WTC11 (cell line): ENCODE results near the gene BRPF1. TPM values are rescaled to one million over a fixed set of nuclear protein-coding genes. Genes with fewer than 3 reads are reported as not detected.

ENCODE experiments used
- ATAC-seq: fragments of 200-7000 bp; cut with Tn5 transposase; 2 replicates; pipeline ENCODE4 v1.10.0; 2021; ENCODE audit warnings: mild to moderate bottlenecking, moderate library complexity
- CTCF ChIA-PET: fragments of 300-600 bp; sonication (Branson Sonifier 250); formaldehyde crosslinking; loops from one replicate; lab custom pipeline; 2021; ENCODE audit warnings: antibody characterized with exemption; lab: Charles Lee
- POLR2A ChIA-PET: fragments of 350-600 bp; sonication (Branson Sonifier 250); formaldehyde crosslinking; loops from one replicate; lab custom pipeline; 2021; ENCODE audit warnings: antibody characterized with exemption; lab: Charles Lee
- DNase-seq: peaks from one replicate; pipeline ENCODE4 v3.0.0; 2021; ENCODE audit warnings: low spot score
- H3K27ac Mint-ChIP-seq: 2 replicates; pipeline ENCODE4 v1.8.0; 2021; ENCODE audit warnings: mixed read lengths
- H3K27me3 Mint-ChIP-seq: 2 replicates; pipeline ENCODE4 v1.8.0; 2021; ENCODE audit warnings: low read depth, mild to moderate bottlenecking, moderate library complexity, mixed read lengths
- H3K36me3 Mint-ChIP-seq: 2 replicates; pipeline ENCODE4 v1.8.0; 2021; ENCODE audit warnings: mixed read lengths
- H3K4me1 Mint-ChIP-seq: 2 replicates; pipeline ENCODE4 v1.8.0; 2022; ENCODE audit warnings: mixed read lengths
- H3K4me3 Mint-ChIP-seq: 2 replicates; pipeline ENCODE4 v1.8.0; 2021; ENCODE audit warnings: mild to moderate bottlenecking, moderate library complexity, mixed read lengths
- H3K9me3 Mint-ChIP-seq: 2 replicates; pipeline ENCODE4 v1.8.0; 2021; ENCODE audit warnings: mixed read lengths
- ATF1 ChIP-seq: sonication (generic); formaldehyde crosslinking; IDR thresholded peaks from 2 replicates; pipeline ENCODE4 v1.8.1; 2023; ENCODE audit warnings: mild to moderate bottlenecking, moderate library complexity, missing genetic modification reagents
- CREM ChIP-seq: sonication (generic); formaldehyde crosslinking; IDR thresholded peaks from 2 replicates; pipeline ENCODE4 v1.8.1; 2022; ENCODE audit warnings: mild to moderate bottlenecking, missing genetic modification reagents, moderate library complexity
- ELF4 ChIP-seq: sonication (generic); formaldehyde crosslinking; IDR thresholded peaks from 2 replicates; pipeline ENCODE4 v1.8.1; 2022; ENCODE audit warnings: low read depth, mild to moderate bottlenecking, moderate library complexity, missing genetic modification reagents
- FOXP1 ChIP-seq: sonication (generic); formaldehyde crosslinking; IDR thresholded peaks from 2 replicates; pipeline ENCODE4 v1.8.0; 2022; ENCODE audit warnings: missing genetic modification reagents, mild to moderate bottlenecking, moderate library complexity, borderline replicate concordance
- GABPB1 ChIP-seq: sonication (generic); formaldehyde crosslinking; IDR thresholded peaks from 2 replicates; pipeline ENCODE4 v1.8.1; 2023; ENCODE audit warnings: mild to moderate bottlenecking, missing genetic modification reagents
- GRHL2 ChIP-seq: fragments of 250-450 bp; sonication (Bioruptor Pico); IDR thresholded peaks from 2 replicates; pipeline ENCODE4 v1.8.0; 2022; ENCODE audit warnings: mild to moderate bottlenecking, moderate library complexity; ENCODE audit not compliant: insufficient replicate concordance, severe bottlenecking
- JAZF1 ChIP-seq: fragments of 250-450 bp; sonication (Bioruptor Pico); IDR thresholded peaks from 2 replicates; pipeline ENCODE4 v1.9.0; 2021; ENCODE audit warnings: moderate library complexity, mild to moderate bottlenecking, inconsistent platforms
- KAT7 ChIP-seq: sonication (generic); formaldehyde crosslinking; IDR thresholded peaks from 2 replicates; pipeline ENCODE4 v1.8.1; 2023; ENCODE audit warnings: missing genetic modification reagents, mild to moderate bottlenecking, borderline replicate concordance
- PRRX2 ChIP-seq: fragments of 250-450 bp; sonication (Bioruptor Pico); IDR thresholded peaks from 2 replicates; pipeline ENCODE4 v1.8.0; 2021; ENCODE audit warnings: mild to moderate bottlenecking
- TCF7 ChIP-seq: sonication (generic); formaldehyde crosslinking; IDR thresholded peaks from 2 replicates; pipeline ENCODE4 v1.8.0; 2022; ENCODE audit warnings: mild to moderate bottlenecking, low read depth, missing genetic modification reagents, moderate library complexity
- ZNF121 ChIP-seq: sonication (generic); formaldehyde crosslinking; IDR thresholded peaks from 2 replicates; pipeline ENCODE4 v1.8.0; 2023; ENCODE audit warnings: missing genetic modification reagents
- ZNF423 ChIP-seq: fragments of 250-450 bp; sonication (Bioruptor Pico); IDR thresholded peaks from 2 replicates; pipeline ENCODE4 v2.1.2; 2022; ENCODE audit warnings: mild to moderate bottlenecking, moderate library complexity
- ZNF671 ChIP-seq: fragments of 250-450 bp; sonication (Bioruptor Pico); IDR thresholded peaks from 2 replicates; pipeline ENCODE4 v1.8.0; 2021; ENCODE audit warnings: mild to moderate bottlenecking
- total RNA-seq: library from RNA; stranded (reverse); gene quantifications from 3 replicates; pipeline ENCODE4 v1.2.3, GENCODE V29; 2021
- TF ChIP-seq, protein P1 (sequence below): sonication (generic); formaldehyde crosslinking; IDR thresholded peaks from 2 replicates; pipeline ENCODE4 v1.8.1; 2022; ENCODE audit warnings: mild to moderate bottlenecking, missing genetic modification reagents, moderate library complexity, borderline replicate concordance
- TF ChIP-seq, protein P2 (sequence below): fragments of 200-600 bp; IDR thresholded peaks from 2 replicates; pipeline ENCODE4 v1.8.0; 2022; ENCODE audit warnings: antibody characterized with exemption
- TF ChIP-seq, protein P3 (sequence below): sonication (generic); formaldehyde crosslinking; IDR thresholded peaks from 2 replicates; pipeline ENCODE4 v1.8.1; 2023; ENCODE audit warnings: mild to moderate bottlenecking, missing genetic modification reagents
- TF ChIP-seq, protein P4 (sequence below): sonication (generic); formaldehyde crosslinking; IDR thresholded peaks from 2 replicates; pipeline ENCODE4 v1.8.1; 2022; ENCODE audit warnings: low read depth, mild to moderate bottlenecking, moderate library complexity, missing genetic modification reagents, borderline replicate concordance
- TF ChIP-seq, protein P5 (sequence below): sonication (generic); formaldehyde crosslinking; IDR thresholded peaks from 2 replicates; pipeline ENCODE4 v1.8.1; 2022; ENCODE audit warnings: low read depth, missing genetic modification reagents, borderline replicate concordance
- TF ChIP-seq, protein P6 (sequence below): sonication (generic); formaldehyde crosslinking; IDR thresholded peaks from 2 replicates; pipeline ENCODE4 v1.8.0; 2022; ENCODE audit warnings: mild to moderate bottlenecking, missing genetic modification reagents

Gene BRPF1
- total RNA-seq, 1 experiment from 2014 or later: 22.8 TPM

DNA sequence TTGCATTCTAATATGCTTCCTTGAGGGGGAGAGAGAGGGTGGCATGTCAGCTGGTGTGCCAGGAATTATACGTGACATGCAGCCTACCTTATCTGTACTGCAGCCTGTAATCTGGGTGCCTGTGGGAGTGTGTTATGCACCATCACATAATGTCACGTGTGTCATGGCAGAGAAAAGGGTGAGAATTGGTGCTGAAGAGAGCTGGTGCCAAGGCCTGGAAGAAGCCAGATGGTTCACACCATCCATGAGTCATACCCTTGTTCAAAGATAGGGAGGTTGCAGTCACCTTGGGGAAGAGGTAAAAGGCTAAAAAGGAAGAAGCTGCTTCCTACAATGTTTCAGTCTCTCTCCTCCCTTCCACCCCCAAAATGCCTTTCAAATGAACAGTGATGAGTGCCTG lies 5.3 kb downstream of the BRPF1 start:
- ChIA-PET CTCF (interaction anchor here (1.0 kb wide), 2 partner anchors 10 to 233 kb away, joined by 3 to 4 read pairs; no protein-coding TSS in a partner anchor), POLR2A (interaction anchor here (0.5 kb wide), 1 partner anchor 418 kb away, joined by 3 read pairs; no protein-coding TSS in a partner anchor)
- H3K36me3 Mint-ChIP-seq: peaks cover 64% of the 10 kb centered on the region
- H3K9me3 Mint-ChIP-seq: no peaks in the 10 kb centered on the region
- ATAC-seq: no peak
- H3K4me1 Mint-ChIP-seq: peaks cover 11% of the 10 kb centered on the region
- TF ChIP-seq ELF4 (no peak), JAZF1 (CRISPR knock-in tag) (no peak), ATF1 (CRISPR knock-in tag) (no peak), KAT7 (CRISPR knock-in tag) (no peak), ZNF423 (CRISPR knock-in tag) (no peak), ZNF671 (CRISPR knock-in tag) (no peak), TCF7 (CRISPR knock-in tag) (no peak), FOXP1 (CRISPR knock-in tag) (no peak), CREM (CRISPR knock-in tag) (no peak)
- TF ChIP-seq, protein P1, sequence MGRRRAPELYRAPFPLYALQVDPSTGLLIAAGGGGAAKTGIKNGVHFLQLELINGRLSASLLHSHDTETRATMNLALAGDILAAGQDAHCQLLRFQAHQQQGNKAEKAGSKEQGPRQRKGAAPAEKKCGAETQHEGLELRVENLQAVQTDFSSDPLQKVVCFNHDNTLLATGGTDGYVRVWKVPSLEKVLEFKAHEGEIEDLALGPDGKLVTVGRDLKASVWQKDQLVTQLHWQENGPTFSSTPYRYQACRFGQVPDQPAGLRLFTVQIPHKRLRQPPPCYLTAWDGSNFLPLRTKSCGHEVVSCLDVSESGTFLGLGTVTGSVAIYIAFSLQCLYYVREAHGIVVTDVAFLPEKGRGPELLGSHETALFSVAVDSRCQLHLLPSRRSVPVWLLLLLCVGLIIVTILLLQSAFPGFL (CRISPR knock-in tag): no peak
- TF ChIP-seq, protein P2, sequence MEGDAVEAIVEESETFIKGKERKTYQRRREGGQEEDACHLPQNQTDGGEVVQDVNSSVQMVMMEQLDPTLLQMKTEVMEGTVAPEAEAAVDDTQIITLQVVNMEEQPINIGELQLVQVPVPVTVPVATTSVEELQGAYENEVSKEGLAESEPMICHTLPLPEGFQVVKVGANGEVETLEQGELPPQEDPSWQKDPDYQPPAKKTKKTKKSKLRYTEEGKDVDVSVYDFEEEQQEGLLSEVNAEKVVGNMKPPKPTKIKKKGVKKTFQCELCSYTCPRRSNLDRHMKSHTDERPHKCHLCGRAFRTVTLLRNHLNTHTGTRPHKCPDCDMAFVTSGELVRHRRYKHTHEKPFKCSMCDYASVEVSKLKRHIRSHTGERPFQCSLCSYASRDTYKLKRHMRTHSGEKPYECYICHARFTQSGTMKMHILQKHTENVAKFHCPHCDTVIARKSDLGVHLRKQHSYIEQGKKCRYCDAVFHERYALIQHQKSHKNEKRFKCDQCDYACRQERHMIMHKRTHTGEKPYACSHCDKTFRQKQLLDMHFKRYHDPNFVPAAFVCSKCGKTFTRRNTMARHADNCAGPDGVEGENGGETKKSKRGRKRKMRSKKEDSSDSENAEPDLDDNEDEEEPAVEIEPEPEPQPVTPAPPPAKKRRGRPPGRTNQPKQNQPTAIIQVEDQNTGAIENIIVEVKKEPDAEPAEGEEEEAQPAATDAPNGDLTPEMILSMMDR: no peak
- TF ChIP-seq, protein P3, sequence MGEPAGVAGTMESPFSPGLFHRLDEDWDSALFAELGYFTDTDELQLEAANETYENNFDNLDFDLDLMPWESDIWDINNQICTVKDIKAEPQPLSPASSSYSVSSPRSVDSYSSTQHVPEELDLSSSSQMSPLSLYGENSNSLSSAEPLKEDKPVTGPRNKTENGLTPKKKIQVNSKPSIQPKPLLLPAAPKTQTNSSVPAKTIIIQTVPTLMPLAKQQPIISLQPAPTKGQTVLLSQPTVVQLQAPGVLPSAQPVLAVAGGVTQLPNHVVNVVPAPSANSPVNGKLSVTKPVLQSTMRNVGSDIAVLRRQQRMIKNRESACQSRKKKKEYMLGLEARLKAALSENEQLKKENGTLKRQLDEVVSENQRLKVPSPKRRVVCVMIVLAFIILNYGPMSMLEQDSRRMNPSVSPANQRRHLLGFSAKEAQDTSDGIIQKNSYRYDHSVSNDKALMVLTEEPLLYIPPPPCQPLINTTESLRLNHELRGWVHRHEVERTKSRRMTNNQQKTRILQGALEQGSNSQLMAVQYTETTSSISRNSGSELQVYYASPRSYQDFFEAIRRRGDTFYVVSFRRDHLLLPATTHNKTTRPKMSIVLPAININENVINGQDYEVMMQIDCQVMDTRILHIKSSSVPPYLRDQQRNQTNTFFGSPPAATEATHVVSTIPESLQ: no peak
- no peak overlapping the region for H3K27ac Mint-ChIP-seq
- no peak overlapping the region for H3K4me3 Mint-ChIP-seq
- no peaks in the 10 kb centered on the region for H3K27me3 Mint-ChIP-seq
- DNase-seq: no peak

DNA sequence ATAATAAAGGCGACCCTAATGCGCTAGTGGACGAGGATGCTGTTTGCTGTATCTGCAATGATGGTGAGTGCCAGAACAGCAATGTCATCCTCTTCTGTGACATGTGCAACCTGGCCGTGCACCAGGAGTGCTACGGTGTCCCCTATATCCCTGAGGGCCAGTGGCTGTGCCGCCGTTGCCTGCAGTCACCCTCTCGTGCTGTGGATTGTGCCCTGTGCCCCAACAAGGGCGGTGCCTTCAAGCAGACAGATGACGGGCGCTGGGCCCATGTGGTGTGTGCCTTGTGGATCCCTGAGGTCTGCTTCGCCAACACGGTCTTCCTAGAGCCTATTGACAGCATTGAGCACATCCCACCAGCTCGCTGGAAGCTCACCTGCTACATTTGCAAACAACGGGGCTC lies 7.6 kb downstream of the BRPF1 start:
- DNase-seq: no peak
- POLR2A ChIA-PET: no interaction called here
- peaks cover 82% of the 10 kb centered on the region for H3K36me3 Mint-ChIP-seq

More for the DNA sequence above, 7.6 kb downstream of the BRPF1 start:
- CTCF ChIA-PET: interaction anchor here (0.9 kb wide), 1 partner anchor 12 kb away, joined by 3 read pairs; no protein-coding TSS in a partner anchor
- Mint-ChIP-seq H3K4me3 (no peak overlapping the region), H3K27me3 (no peaks in the 10 kb centered on the region), H3K27ac (no peak overlapping the region), H3K9me3 (no peaks in the 10 kb centered on the region), H3K4me1 (no peaks in the 10 kb centered on the region)
- no peak for ATAC-seq
- TF ChIP-seq PRRX2 (no peak), ZNF121 (no peak), GABPB1 (CRISPR knock-in tag) (no peak), KAT7 (CRISPR knock-in tag) (no peak), GRHL2 (no peak)
- TF ChIP-seq, protein P4, sequence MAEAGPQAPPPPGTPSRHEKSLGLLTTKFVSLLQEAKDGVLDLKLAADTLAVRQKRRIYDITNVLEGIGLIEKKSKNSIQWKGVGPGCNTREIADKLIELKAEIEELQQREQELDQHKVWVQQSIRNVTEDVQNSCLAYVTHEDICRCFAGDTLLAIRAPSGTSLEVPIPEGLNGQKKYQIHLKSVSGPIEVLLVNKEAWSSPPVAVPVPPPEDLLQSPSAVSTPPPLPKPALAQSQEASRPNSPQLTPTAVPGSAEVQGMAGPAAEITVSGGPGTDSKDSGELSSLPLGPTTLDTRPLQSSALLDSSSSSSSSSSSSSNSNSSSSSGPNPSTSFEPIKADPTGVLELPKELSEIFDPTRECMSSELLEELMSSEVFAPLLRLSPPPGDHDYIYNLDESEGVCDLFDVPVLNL: no peak
- TF ChIP-seq, protein P5, sequence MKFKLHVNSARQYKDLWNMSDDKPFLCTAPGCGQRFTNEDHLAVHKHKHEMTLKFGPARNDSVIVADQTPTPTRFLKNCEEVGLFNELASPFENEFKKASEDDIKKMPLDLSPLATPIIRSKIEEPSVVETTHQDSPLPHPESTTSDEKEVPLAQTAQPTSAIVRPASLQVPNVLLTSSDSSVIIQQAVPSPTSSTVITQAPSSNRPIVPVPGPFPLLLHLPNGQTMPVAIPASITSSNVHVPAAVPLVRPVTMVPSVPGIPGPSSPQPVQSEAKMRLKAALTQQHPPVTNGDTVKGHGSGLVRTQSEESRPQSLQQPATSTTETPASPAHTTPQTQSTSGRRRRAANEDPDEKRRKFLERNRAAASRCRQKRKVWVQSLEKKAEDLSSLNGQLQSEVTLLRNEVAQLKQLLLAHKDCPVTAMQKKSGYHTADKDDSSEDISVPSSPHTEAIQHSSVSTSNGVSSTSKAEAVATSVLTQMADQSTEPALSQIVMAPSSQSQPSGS (CRISPR knock-in tag): no peak
- TF ChIP-seq, protein P6, sequence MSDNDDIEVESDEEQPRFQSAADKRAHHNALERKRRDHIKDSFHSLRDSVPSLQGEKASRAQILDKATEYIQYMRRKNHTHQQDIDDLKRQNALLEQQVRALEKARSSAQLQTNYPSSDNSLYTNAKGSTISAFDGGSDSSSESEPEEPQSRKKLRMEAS: no peak
